OCI-LY1 (cell line): ENCODE measurements around the gene BEST3.

ENCODE experiments used
- H2AFZ ChIP-seq: fragments of 200-600 bp; sonication (generic), shearing (Covaris generic); 2 replicates; pipeline ENCODE4 v1.6.0; 2014; ENCODE audit warnings: antibody characterized with exemption, mild to moderate bottlenecking, low read length
- H3F3A ChIP-seq: fragments of 200-600 bp; sonication (generic), shearing (Covaris generic); 2 replicates; pipeline ENCODE4 v1.6.0; 2014; ENCODE audit warnings: mild to moderate bottlenecking, antibody characterized with exemption, low read length, moderate library complexity; ENCODE audit not compliant: insufficient read depth
- H3K27ac ChIP-seq: fragments of 200-600 bp; sonication (generic); 2 replicates; pipeline ENCODE4 v1.5.1; 2014; ENCODE audit warnings: low read length, mixed run types, mild to moderate bottlenecking, low read depth; ENCODE audit not compliant: poor library complexity, severe bottlenecking
- H3K27me3 ChIP-seq: fragments of 200-600 bp; sonication (generic); 2 replicates; pipeline ENCODE4 v1.6.0; 2014; ENCODE audit warnings: antibody characterized with exemption, mild to moderate bottlenecking, low read length, moderate library complexity; ENCODE audit not compliant: insufficient read depth
- H3K36me3 ChIP-seq: fragments of 200-600 bp; sonication (generic); 2 replicates; pipeline ENCODE4 v1.6.1; 2014; ENCODE audit warnings: mild to moderate bottlenecking, antibody characterized with exemption, low read length, moderate library complexity, mixed read lengths; ENCODE audit not compliant: insufficient read depth
- H3K4me1 ChIP-seq: fragments of 200-600 bp; sonication (generic); 2 replicates; pipeline ENCODE4 v1.5.1; 2014; ENCODE audit warnings: mild to moderate bottlenecking, low read length, moderate library complexity; ENCODE audit not compliant: insufficient read depth, severe bottlenecking
- H3K4me2 ChIP-seq: fragments of 200-600 bp; sonication (generic), shearing (Covaris generic); 2 replicates; pipeline ENCODE4 v1.6.1; 2014; ENCODE audit warnings: low read length
- H3K4me3 ChIP-seq: fragments of 200-600 bp; sonication (generic); 2 replicates; pipeline ENCODE4 v1.5.1; 2014; ENCODE audit warnings: low read length, low read depth, mild to moderate bottlenecking, mixed read lengths; ENCODE audit not compliant: poor library complexity, severe bottlenecking
- H3K79me2 ChIP-seq: fragments of 200-600 bp; shearing (Covaris generic); 2 replicates; pipeline ENCODE4 v1.6.1; 2016; ENCODE audit warnings: mixed run types, low read length, mixed read lengths; ENCODE audit not compliant: insufficient read depth
- H3K9ac ChIP-seq: fragments of 200-600 bp; sonication (generic), shearing (Covaris generic); 2 replicates; pipeline ENCODE4 v1.6.1; 2014; ENCODE audit warnings: mild to moderate bottlenecking, low read length, mixed read lengths
- H3K9me2 ChIP-seq: fragments of 200-600 bp; sonication (generic), shearing (Covaris generic); 2 replicates; pipeline ENCODE4 v1.6.1; 2014; ENCODE audit warnings: low read depth, mild to moderate bottlenecking, low read length, mixed read lengths
- H3K9me3 ChIP-seq: fragments of 200-600 bp; shearing (Covaris generic); 2 replicates; pipeline ENCODE4 v1.6.1; 2014; ENCODE audit warnings: low read length, mixed read lengths
- H4K20me1 ChIP-seq: fragments of 200-600 bp; sonication (generic), shearing (Covaris generic); 2 replicates; pipeline ENCODE4 v1.6.0; 2016; ENCODE audit warnings: mild to moderate bottlenecking, low read length; ENCODE audit not compliant: insufficient read depth
- EZH2 ChIP-seq: fragments of 200-600 bp; sonication (generic), shearing (Covaris generic); IDR thresholded peaks from 2 replicates; pipeline ENCODE4 v1.8.0; 2017; ENCODE audit warnings: borderline replicate concordance, mixed run types, mild to moderate bottlenecking, antibody characterized with exemption, low read length, moderate library complexity, mixed read lengths
- TF ChIP-seq, protein P1 (sequence below): fragments of 200-600 bp; sonication (generic), shearing (Covaris generic); IDR thresholded peaks from 2 replicates; pipeline ENCODE4 v1.5.1; 2017; ENCODE audit warnings: mild to moderate bottlenecking, antibody characterized with exemption, low read length, moderate library complexity, mixed read lengths

BEST3 gene

DNA sequence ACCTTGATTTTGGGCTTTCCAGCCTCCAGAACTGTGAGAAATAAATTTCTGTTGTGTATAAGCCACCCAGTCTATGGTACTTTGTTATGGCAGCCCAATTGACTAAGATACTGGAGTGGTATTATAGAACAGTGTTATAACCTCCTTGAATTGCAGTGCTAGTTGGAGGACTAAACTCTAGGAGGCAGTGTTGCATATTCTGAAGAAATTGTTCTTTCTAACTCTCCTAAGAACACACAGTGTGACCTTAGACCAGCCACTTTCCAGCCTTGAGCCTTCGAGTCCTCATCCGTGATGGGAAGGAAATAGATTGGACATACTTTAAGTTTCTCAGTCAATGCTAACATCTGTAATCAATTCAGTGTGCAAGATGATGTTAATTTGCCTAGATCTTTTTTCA lies 66.0 kb downstream of the BEST3 start:
- Histone ChIP-seq H3K27ac (no peak overlapping the region), H3K9me3 (no peaks in the 10 kb centered on the region), H3K36me3 (no peaks in the 10 kb centered on the region), H3K9me2 (no peaks in the 10 kb centered on the region), H3K4me1 (no peaks in the 10 kb centered on the region), H3K27me3 (no peaks in the 10 kb centered on the region), H4K20me1 (no peaks in the 10 kb centered on the region), H3F3A (no peaks in the 10 kb centered on the region), H3K79me2 (no peaks in the 10 kb centered on the region), H3K4me2 (no peak overlapping the region), H3K4me3 (no peak overlapping the region), H2AFZ (no peak overlapping the region), H3K9ac (no peak overlapping the region)
- TF ChIP-seq, protein P1, sequence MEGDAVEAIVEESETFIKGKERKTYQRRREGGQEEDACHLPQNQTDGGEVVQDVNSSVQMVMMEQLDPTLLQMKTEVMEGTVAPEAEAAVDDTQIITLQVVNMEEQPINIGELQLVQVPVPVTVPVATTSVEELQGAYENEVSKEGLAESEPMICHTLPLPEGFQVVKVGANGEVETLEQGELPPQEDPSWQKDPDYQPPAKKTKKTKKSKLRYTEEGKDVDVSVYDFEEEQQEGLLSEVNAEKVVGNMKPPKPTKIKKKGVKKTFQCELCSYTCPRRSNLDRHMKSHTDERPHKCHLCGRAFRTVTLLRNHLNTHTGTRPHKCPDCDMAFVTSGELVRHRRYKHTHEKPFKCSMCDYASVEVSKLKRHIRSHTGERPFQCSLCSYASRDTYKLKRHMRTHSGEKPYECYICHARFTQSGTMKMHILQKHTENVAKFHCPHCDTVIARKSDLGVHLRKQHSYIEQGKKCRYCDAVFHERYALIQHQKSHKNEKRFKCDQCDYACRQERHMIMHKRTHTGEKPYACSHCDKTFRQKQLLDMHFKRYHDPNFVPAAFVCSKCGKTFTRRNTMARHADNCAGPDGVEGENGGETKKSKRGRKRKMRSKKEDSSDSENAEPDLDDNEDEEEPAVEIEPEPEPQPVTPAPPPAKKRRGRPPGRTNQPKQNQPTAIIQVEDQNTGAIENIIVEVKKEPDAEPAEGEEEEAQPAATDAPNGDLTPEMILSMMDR: peak; percentile 50
- no peak for TF ChIP-seq EZH2

- Histone ChIP-seq H4K20me1 (no peaks in the 10 kb centered on the region), H2AFZ (no peak overlapping the region), H3K79me2 (no peaks in the 10 kb centered on the region), H3K9ac (no peak overlapping the region), H3K36me3 (no peaks in the 10 kb centered on the region), H3F3A (no peaks in the 10 kb centered on the region), H3K9me2 (no peaks in the 10 kb centered on the region), H3K27ac (no peak overlapping the region), H3K4me2 (no peak overlapping the region), H3K27me3 (0 out of 2 replicates have a peak, but pooled peaks cover 5% of the 10 kb centered on the region), H3K9me3 (no peaks in the 10 kb centered on the region), H3K4me3 (no peak overlapping the region), H3K4me1 (no peaks in the 10 kb centered on the region)
- TF ChIP-seq EZH2: no peak
- TF ChIP-seq, protein P1: peak; percentile 16; the same call in 1 of the 2 replicates
These were observed 68.9 kb downstream of the BEST3 start for GRCh38 chr12:69630191-69630590.

- H3K27me3 ChIP-seq: 0 out of 2 replicates have a peak, but pooled peaks cover 5% of the 10 kb centered on the region
- H3K9me3 ChIP-seq: no peaks in the 10 kb centered on the region
- no peaks in the 10 kb centered on the region for H3F3A ChIP-seq
- no peak overlapping the region for H3K27ac ChIP-seq
- no peak overlapping the region for H3K9ac ChIP-seq
- no peaks in the 10 kb centered on the region for H3K9me2 ChIP-seq
- no peaks in the 10 kb centered on the region for H3K4me1 ChIP-seq
- H3K4me3 ChIP-seq: no peak overlapping the region
- H2AFZ ChIP-seq: no peak overlapping the region
- H3K36me3 ChIP-seq: no peaks in the 10 kb centered on the region
- TF ChIP-seq EZH2: no peak
- TF ChIP-seq, protein P1: no peak
- H3K79me2 ChIP-seq: no peaks in the 10 kb centered on the region
- no peak overlapping the region for H3K4me2 ChIP-seq
- no peaks in the 10 kb centered on the region for H4K20me1 ChIP-seq
These were observed 71.6 kb downstream of the BEST3 start for GRCh38 chr12:69627501-69627900.
